ENCODE measurements around the gene LBHD2.

Gene LBHD2

DNA sequence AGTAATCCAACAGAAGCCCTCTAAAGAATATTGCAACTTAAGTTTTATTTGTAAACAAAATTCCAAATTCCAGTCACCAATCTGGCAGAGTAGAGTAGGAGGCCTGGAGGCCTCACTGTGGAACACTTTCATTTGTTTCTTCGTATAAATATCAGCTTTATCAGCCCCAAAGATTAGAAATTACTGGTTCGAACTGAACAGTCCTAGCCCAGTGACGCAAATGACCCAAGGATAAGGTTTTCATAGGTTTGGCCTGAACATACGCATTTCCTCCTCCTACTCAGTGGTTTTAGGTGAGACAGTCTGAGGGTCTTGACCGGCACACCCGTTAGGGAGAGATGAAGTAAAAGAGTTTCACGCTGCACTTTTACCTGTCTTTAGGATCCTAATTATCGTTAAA lies 28.3 kb upstream of the LBHD2 start:
- TF ChIP-seq, protein P1, sequence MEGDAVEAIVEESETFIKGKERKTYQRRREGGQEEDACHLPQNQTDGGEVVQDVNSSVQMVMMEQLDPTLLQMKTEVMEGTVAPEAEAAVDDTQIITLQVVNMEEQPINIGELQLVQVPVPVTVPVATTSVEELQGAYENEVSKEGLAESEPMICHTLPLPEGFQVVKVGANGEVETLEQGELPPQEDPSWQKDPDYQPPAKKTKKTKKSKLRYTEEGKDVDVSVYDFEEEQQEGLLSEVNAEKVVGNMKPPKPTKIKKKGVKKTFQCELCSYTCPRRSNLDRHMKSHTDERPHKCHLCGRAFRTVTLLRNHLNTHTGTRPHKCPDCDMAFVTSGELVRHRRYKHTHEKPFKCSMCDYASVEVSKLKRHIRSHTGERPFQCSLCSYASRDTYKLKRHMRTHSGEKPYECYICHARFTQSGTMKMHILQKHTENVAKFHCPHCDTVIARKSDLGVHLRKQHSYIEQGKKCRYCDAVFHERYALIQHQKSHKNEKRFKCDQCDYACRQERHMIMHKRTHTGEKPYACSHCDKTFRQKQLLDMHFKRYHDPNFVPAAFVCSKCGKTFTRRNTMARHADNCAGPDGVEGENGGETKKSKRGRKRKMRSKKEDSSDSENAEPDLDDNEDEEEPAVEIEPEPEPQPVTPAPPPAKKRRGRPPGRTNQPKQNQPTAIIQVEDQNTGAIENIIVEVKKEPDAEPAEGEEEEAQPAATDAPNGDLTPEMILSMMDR (IDR thresholded peaks at IDR 0.05; ENCODE audit: control insufficient read depth, extremely low read depth, insufficient read depth) = no peak
- H3K4me3 ChIP-seq (ENCODE audit: low read depth, low read length) = peak overlapping the region; percentile 77
- no peak for DNase-seq (ENCODE audit: low read depth)

DNA sequence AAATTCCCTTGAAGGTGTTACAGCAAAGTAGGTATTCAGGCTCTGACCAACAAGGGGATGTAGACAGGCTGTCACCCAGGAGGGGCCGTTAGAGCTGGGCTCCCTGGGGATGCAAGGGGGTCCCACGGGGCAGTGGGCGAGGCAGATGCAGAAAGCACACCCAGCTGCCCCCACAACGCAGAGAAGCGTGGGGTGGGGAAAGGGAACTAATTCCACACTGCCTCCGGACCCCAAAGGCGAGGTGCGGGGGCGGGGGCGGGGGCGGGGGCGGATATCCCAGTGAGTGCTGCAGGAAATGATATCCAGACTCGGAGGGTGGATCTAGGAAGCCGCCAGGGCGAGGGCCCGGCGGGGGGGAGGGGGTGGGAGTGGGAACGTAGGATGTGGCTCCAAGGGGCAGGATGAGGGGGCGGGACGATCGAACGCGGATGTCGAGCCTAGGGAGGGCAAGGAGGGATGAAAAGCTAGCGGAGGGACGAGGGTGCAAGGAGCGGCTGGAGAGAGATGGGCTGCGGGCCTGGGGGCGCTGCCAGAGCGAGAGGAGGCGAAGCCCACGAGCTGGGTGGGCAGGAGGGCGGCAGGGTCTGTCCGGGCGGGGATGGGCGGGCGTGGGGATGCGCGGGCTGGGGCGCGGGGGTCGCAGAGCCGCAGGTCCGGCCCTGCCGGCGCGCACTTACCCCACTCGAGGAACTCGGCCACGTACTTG lies 27.5 kb upstream of the LBHD2 start:
- peak overlapping the region; percentile 77 for H3K4me3 ChIP-seq (ENCODE audit: low read depth, low read length)
- no peak for DNase-seq (ENCODE audit: low read depth)
- TF ChIP-seq, protein P1 (IDR thresholded peaks at IDR 0.05; ENCODE audit: control insufficient read depth, extremely low read depth, insufficient read depth) = no peak

DNA sequence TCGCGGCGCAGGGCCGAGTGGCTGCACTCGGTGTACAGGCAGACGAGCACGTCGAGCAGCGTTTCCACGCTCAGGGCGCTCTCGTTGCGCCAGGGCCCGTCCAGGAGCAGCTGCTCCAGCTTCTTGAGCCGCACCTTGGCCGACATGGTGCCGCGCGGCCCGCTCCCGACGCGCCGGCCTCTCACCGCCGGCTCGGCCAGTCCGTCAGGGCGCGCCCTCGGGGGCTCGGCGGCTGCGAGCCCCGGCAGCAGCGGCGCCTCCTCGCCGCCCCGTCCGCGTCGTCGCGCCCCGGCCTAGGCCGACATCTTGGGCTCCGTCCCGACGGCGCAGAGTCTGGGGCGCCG lies 27.0 kb upstream of the LBHD2 start:
- H3K4me3 ChIP-seq (ENCODE audit: low read depth, low read length) = peak overlapping the region; percentile 77
- TF ChIP-seq, protein P1 (IDR thresholded peaks at IDR 0.05; ENCODE audit: control insufficient read depth, extremely low read depth, insufficient read depth) = no peak
- no peak for DNase-seq (ENCODE audit: low read depth)

GRCh38 chr14:103057372-103058163 lies 26.4 kb upstream of the LBHD2 start, which contains the start of gene CDC42BPB:
Gene CDC42BPB (minus strand): TSS chr14:103057549. CDS start chr14:103057173, 376 bp downstream.
- H3K4me3 ChIP-seq (ENCODE audit: low read depth, low read length) = peak within 1 kb of the TSS; percentile 94
- peak; percentile 54 for DNase-seq (ENCODE audit: low read depth)
- TF ChIP-seq, protein P1 (IDR thresholded peaks at IDR 0.05; ENCODE audit: control insufficient read depth, extremely low read depth, insufficient read depth) = no peak

- no peak for DNase-seq (ENCODE audit: low read depth)
- peak overlapping the region; percentile 94 for H3K4me3 ChIP-seq (ENCODE audit: low read depth, low read length)
- TF ChIP-seq, protein P1 (IDR thresholded peaks at IDR 0.05; ENCODE audit: control insufficient read depth, extremely low read depth, insufficient read depth) = no peak
Observed at GRCh38 chr14:103058164-103059055, 25.6 kb upstream of the LBHD2 start.

GRCh38 chr14:103059556-103059955 lies 24.5 kb upstream of the LBHD2 start:
- TF ChIP-seq, protein P1 (IDR thresholded peaks at IDR 0.05; ENCODE audit: control insufficient read depth, extremely low read depth, insufficient read depth) = no peak
- no peak overlapping the region for H3K4me3 ChIP-seq (ENCODE audit: low read depth, low read length)
- DNase-seq (ENCODE audit: low read depth) = no peak

Data from LNCaP clone FGC (cell line).